ENCODE measurements around the gene DNAH7.

DNA sequence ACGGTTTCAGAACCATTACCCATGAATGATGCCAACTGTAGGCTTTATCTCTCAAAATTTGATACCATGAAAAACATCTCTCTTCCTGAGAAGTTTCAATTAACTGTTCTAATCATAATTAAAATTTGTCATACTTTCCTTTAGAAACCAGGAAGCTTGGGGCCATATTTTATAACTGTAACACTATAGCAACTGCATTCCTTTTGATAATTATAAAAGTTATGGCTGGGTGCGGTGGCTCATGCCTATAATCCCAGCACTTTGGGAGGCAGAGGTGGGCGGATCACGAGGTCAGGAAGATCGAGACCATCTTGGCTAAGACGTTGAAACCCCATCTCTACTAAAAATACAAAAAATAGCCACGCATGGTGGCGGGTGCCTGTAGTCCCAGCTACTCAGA is 70.6 kb downstream of the DNAH7 start:
- TF ChIP-seq POLR2A (IDR thresholded peaks at IDR 0.05; ENCODE audit: low read length) (no peak), GATA1 (IDR thresholded peaks at IDR 0.05; ENCODE audit: low read depth, low read length) (no peak)
